Motor neuron (in vitro differentiated cells): ENCODE results near the gene CXCR3. TPM values are rescaled to one million over a fixed set of nuclear protein-coding genes. Genes with fewer than 3 reads are reported as not detected.
"Not testable (repeated sequence)": the region's sequence is repeated elsewhere in the genome, so short reads cannot be mapped to it uniquely, and the experiment has no call there.

Experiments
- ATAC-seq, 8 experiments: fragments of 200-7000 bp; cut with Tn5 transposase; replicated peaks in 6 of 8; 2 replicates each; pipeline ENCODE4 v1.8.0; 2021; ENCODE audit warnings: mild to moderate bottlenecking in 8 of 8, moderate library complexity in 8 of 8
- H3K27ac ChIP-seq, 2 donors: fragments of 250-450 bp; sonication (Bioruptor Pico); 2 replicates each; pipeline ENCODE4 v1.9.0; 2021; ENCODE audit warnings: antibody characterized with exemption in 2 of 2, mild to moderate bottlenecking in 2 of 2, moderate library complexity in 1 of 2
- H3K4me1 ChIP-seq, 2 donors: fragments of 250-450 bp; sonication (Bioruptor Pico); replicated peaks in 1 of 2; 2 replicates each; pipeline ENCODE4 v1.6.1; 2021; ENCODE audit warnings: antibody characterized with exemption in 2 of 2, mild to moderate bottlenecking in 2 of 2, moderate library complexity in 1 of 2
- H3K4me3 ChIP-seq, 5 donors: fragments of 250-450 bp; sonication (Bioruptor Pico); 2 replicates each; pipeline ENCODE4 v1.9.0; 2021; ENCODE audit warnings: antibody characterized with exemption in 5 of 5, mild to moderate bottlenecking in 5 of 5, moderate library complexity in 4 of 5
- WGBS, 10 experiments: fragments of 450-650 bp; shearing (Covaris generic); methylation state at CpG; one replicate each; pipeline ENCODE4 v1.0.0; 2022; 5-methylcytosine and 5-hydroxymethylcytosine counted together
- in situ Hi-C, 9 experiments: fragments of 400-800 bp; cut with MboI; loops; one replicate each; pipeline ENCODE4 v1.15.0; 2021; ENCODE audit warnings: low sequenced_read_pairs in 9 of 9, low pct_unique_long_range_greater_than_20kb in 2 of 9; ENCODE audit not compliant: unreplicated experiment in 9 of 9
- total RNA-seq, 8 experiments: library from RNA; unstranded; fragments of 300-600 nt; gene quantifications; 2 replicates each; pipeline versions ENCODE4 v1.2.3 to v1.2.4, GENCODE V29; 2022

The CXCR3 gene
- total RNA-seq, 8 experiments from 2014 or later = 0.05 to 1.4 (median 0.32) TPM; not detected in 2

GRCh38 chrX:71615954-71616353, 2.4 kb downstream of the CXCR3 start:
- in situ Hi-C loops = no loop called here
- Histone ChIP-seq H3K27ac (no peak overlapping the region), H3K4me3 (no peak overlapping the region), H3K4me1 (no peaks in the 10 kb centered on the region)
- WGBS, 10 experiments = 80% methylated on average over 2 of the region's 10 CpGs; no CpG with 5 or more reads in 9 of the 10 experiments
- ATAC-seq = no peak

- ATAC-seq = no peak
- 48 to 100% (median 65%) methylated on average over 1 to 4 of the region's 4 CpGs; no CpG with 5 or more reads in 6 of the 10 experiments for WGBS, 10 experiments
- H3K4me1 ChIP-seq = no peaks in the 10 kb centered on the region
- in situ Hi-C loops = no loop called here
- H3K4me3 ChIP-seq = no peak overlapping the region
- no peak overlapping the region for H3K27ac ChIP-seq
Measured at GRCh38 chrX:71615056-71615455, 3.3 kb downstream of the CXCR3 start.

GRCh38 chrX:71612256-71612655, 6.1 kb downstream of the CXCR3 start:
- WGBS, 10 experiments = 40 to 80% (median 66%) methylated on average over 1 to 8 of the region's 8 CpGs; no CpG with 5 or more reads in 6 of the 10 experiments
- Histone ChIP-seq H3K4me1 (no peaks in the 10 kb centered on the region), H3K4me3 (no peak overlapping the region), H3K27ac (no peak overlapping the region)
- no peak for ATAC-seq
- in situ Hi-C loops = no loop called here

GRCh38 chrX:71611736-71612135, 6.6 kb downstream of the CXCR3 start:
- ATAC-seq, H3K4me1 ChIP-seq, in situ Hi-C loops, H3K27ac ChIP-seq, H3K4me3 ChIP-seq: not testable (repeated sequence)
- WGBS, 10 experiments = 47 to 100% (median 80%) methylated on average over 1 to 4 of the region's 9 CpGs; no CpG with 5 or more reads in 7 of the 10 experiments

- WGBS, 10 experiments = 38 to 80% (median 72%) methylated on average over 1 to 2 of the region's 3 CpGs; no CpG with 5 or more reads in 7 of the 10 experiments
- H3K4me1 ChIP-seq = no peaks in the 10 kb centered on the region
- in situ Hi-C loops = no loop called here
- ATAC-seq = no peak
- no peak overlapping the region for H3K4me3 ChIP-seq
- no peak overlapping the region for H3K27ac ChIP-seq
Measured at GRCh38 chrX:71609095-71609750, 9.1 kb downstream of the CXCR3 start.

GRCh38 chrX:71607488-71607887, 10.8 kb downstream of the CXCR3 start:
- 59 to 75% methylated on average over 2 of the region's 2 CpGs; no CpG with 5 or more reads in 8 of the 10 experiments for WGBS, 10 experiments
- no peaks in the 10 kb centered on the region for H3K4me1 ChIP-seq
- H3K27ac ChIP-seq = no peak overlapping the region
- ATAC-seq = no peak
- no peak overlapping the region for H3K4me3 ChIP-seq
- in situ Hi-C loops = no loop called here

- no peak overlapping the region for H3K4me3 ChIP-seq
- no peaks in the 10 kb centered on the region for H3K4me1 ChIP-seq
- 40 to 100% (median 80%) methylated on average over 1 to 5 of the region's 9 CpGs; no CpG with 5 or more reads in 3 of the 10 experiments for WGBS, 10 experiments
- in situ Hi-C loops = no loop called here
- no peak overlapping the region for H3K27ac ChIP-seq
- ATAC-seq = no peak
Measured at GRCh38 chrX:71606536-71607216, 11.6 kb downstream of the CXCR3 start.

DNA sequence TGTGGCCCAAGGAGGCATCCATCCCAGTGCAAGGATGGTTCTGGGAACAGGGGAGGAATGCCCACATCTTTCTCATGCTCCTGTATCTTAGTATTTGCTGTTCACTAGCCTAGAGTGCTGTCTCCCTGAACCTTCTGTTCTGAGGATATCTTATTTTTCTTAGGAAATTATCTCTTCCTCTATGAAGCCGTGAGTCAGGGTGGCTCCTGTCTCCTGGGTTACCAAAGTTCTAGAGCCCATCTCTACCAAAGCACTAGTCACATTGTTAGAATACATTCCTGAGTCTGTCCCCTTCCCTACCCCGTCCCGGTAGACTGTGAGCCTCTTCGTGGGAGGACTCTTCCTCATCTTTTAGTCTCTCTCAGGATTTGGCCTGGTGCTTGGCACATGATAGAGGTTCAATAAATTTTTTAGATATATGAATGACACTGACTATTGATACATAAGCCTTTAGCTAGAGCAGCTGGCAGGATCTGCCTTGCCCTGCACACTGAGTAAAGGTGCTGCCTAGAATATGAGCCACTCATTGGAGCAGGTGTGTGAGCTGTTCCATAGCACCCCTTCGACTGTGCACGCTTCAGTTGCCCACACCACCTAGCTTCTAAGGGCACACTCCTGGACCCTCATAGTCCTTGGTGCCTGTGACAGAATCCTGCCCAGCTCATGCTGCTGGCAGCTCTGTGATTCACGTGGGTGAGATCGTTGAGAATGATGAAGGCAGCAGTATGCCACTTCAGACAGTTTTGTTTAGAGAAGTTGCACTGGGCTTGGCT, 13.3 kb downstream of the CXCR3 start:
- Histone ChIP-seq H3K4me3 (no peak overlapping the region), H3K4me1 (no peaks in the 10 kb centered on the region), H3K27ac (no peak overlapping the region)
- ATAC-seq = no peak
- in situ Hi-C loops = no loop called here
- WGBS, 10 experiments = 0 to 100% (median 39%) methylated on average over 1 to 6 of the region's 8 CpGs; no CpG with 5 or more reads in 7 of the 10 experiments

- H3K4me3 ChIP-seq = no peak overlapping the region
- in situ Hi-C loops = no loop called here
- H3K4me1 ChIP-seq = no peaks in the 10 kb centered on the region
- WGBS, 10 experiments = 70 to 100% methylated on average over 1 to 2 of the region's 10 CpGs; no CpG with 5 or more reads in 8 of the 10 experiments
- H3K27ac ChIP-seq = no peak overlapping the region
- no peak for ATAC-seq
Measured at GRCh38 chrX:71604141-71604540, 14.2 kb downstream of the CXCR3 start.

DNA sequence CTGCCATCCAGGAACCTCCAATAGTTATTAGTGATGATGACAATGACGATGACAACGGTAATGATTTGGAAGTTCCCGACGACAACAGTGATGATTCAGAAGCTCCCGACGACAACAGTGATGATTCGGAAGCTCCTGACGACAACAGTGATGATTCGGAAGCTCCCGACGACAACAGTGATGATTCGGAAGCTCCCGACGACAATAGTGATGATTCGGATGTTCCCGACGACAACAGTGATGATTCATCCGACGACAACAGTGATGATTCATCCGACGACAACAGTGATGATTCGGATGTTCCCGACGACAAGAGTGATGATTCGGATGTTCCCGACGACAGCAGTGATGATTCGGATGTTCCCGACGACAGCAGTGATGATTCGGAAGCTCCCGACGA, 14.7 kb downstream of the CXCR3 start:
- no peak overlapping the region for H3K27ac ChIP-seq
- no peaks in the 10 kb centered on the region for H3K4me1 ChIP-seq
- no peak overlapping the region for H3K4me3 ChIP-seq
- WGBS, 10 experiments = 71 to 100% (median 88%) methylated on average over 4 to 14 of the region's 33 CpGs; no CpG with 5 or more reads in 6 of the 10 experiments
- in situ Hi-C loops = no loop called here
- ATAC-seq = no peak

DNA sequence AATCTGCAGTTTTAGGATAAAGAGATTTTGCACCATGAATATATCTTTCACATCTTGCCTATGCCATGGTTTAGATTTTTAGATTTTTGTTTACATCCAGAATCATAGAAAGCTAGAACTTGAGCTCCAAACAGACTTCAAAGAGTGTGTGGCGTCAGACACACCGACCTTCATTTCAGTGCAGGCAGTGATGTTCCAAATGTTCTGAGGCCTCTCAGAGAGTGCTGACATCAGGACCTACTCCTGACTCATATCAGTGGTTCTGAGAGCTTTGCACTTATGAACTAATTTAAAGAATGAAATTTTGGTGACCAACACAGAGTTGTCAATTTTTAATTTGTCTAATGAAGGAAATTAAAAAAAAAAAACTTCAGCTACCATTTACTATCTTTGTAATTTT, 18.3 kb downstream of the CXCR3 start:
- Histone ChIP-seq H3K4me3 (no peak overlapping the region), H3K27ac (no peak overlapping the region), H3K4me1 (no peaks in the 10 kb centered on the region)
- no peak for ATAC-seq
- 75 to 100% (median 88%) methylated on average over 1 to 2 of the region's 2 CpGs; no CpG with 5 or more reads in 5 of the 10 experiments for WGBS, 10 experiments
- in situ Hi-C loops = no loop called here

DNA sequence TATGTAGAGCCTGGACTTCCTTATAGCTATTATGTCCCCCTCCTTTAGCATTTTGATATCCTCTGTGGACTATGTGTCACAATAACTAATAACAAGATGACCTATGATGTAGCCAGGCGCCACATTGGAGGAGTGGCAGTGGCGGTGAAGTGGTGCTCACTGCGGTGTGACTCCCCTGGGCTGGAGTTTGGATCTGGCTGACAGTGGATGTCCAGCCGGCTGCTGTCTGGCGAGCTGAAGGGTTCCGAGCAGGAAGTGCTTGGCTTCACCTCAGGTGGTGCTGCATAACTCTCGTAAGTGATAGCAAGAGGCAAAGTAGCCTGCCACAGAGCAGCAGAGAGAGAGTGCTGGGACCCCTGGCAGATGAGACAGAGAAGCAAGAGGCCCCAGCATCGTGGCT, 25.1 kb downstream of the CXCR3 start:
- H3K4me1 ChIP-seq, ATAC-seq, H3K4me3 ChIP-seq, H3K27ac ChIP-seq, in situ Hi-C loops: not testable (repeated sequence)
- WGBS, 10 experiments = no CpG with 5 or more reads among the region's 8 CpGs

DNA sequence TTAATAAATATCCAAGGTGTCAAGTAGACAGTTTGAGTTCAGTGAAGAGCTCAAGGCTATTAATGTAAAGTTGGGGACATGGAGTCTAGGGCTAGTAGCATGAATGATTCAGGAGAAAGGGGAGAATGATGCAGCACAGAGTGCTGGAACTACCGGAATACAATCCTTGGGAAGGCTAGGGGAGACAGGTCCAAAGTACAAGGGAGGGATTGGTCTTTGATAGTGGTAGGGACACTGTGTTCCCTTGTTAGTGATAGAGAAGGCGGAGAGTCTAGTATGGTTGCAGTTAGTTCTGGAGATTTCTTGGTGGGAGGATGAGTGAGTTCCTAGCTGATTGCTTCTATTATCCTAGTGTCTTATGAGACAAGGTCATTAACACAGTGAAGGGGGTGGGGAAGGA, 31.4 kb downstream of the CXCR3 start:
- 50 to 100% (median 63%) methylated on average over 1 of the region's 2 CpGs; no CpG with 5 or more reads in 7 of the 10 experiments for WGBS, 10 experiments
- Histone ChIP-seq H3K4me1 (no peaks in the 10 kb centered on the region), H3K4me3 (no peak overlapping the region), H3K27ac (no peak overlapping the region)
- ATAC-seq = no peak
- in situ Hi-C loops = no loop called here
